Measurements from ENCODE around the gene PIGZ.

PIGZ gene

DNA sequence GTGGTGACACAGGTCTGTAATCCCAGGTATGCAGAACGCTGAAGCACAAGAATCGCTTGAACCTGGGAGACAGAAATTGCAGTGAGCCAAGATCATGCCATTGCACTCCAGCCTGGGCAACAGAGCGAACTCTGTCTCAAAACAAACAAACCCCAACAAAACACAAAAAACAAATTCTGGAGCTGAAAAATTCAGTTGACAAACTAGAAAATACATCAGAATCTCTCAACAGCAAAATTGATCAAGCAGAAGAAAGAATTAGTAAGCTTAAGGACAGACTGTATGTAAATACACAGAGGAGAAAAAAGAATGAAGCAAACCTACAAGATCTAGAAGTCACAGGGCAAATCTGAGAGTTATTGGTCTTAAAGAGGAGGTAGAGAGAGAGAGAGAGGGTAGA, 51.6 kb downstream of the PIGZ start:
- TF ChIP-seq, protein P1, sequence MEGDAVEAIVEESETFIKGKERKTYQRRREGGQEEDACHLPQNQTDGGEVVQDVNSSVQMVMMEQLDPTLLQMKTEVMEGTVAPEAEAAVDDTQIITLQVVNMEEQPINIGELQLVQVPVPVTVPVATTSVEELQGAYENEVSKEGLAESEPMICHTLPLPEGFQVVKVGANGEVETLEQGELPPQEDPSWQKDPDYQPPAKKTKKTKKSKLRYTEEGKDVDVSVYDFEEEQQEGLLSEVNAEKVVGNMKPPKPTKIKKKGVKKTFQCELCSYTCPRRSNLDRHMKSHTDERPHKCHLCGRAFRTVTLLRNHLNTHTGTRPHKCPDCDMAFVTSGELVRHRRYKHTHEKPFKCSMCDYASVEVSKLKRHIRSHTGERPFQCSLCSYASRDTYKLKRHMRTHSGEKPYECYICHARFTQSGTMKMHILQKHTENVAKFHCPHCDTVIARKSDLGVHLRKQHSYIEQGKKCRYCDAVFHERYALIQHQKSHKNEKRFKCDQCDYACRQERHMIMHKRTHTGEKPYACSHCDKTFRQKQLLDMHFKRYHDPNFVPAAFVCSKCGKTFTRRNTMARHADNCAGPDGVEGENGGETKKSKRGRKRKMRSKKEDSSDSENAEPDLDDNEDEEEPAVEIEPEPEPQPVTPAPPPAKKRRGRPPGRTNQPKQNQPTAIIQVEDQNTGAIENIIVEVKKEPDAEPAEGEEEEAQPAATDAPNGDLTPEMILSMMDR (IDR thresholded peaks at IDR 0.05; ENCODE audit: low read depth, low read length): no peak
- no peak for DNase-seq (ENCODE audit: low read depth in 2 of 2)
- no peak overlapping the region for H3K4me3 ChIP-seq (replicated peaks in 1 of 2; ENCODE audit: low read depth in 2 of 2, low read length in 2 of 2)

DNA sequence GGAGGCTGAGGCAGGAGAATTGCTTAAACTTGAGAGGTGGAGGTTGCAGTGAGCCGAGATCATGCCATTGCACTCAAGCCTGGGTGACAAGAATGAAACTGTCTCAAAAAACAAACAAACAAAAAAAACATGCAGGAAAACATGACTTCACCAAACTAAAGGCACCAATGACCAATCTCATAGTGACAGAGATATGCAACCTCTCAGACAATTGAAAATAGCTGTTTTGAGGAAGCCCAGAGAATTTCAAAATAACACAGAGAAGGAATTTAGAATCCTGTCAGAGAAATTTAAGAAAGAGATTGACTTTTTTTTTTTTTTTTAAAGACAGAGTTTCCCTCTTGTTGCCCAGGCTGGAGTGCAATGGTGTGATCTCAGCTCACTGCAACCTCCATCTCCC, 52.4 kb downstream of the PIGZ start:
- TF ChIP-seq, protein P1 (IDR thresholded peaks at IDR 0.05; ENCODE audit: low read depth, low read length): no peak
- DNase-seq (ENCODE audit: low read depth in 2 of 2): no peak
- H3K4me3 ChIP-seq (replicated peaks in 1 of 2; ENCODE audit: low read depth in 2 of 2, low read length in 2 of 2): no peak overlapping the region

DNA sequence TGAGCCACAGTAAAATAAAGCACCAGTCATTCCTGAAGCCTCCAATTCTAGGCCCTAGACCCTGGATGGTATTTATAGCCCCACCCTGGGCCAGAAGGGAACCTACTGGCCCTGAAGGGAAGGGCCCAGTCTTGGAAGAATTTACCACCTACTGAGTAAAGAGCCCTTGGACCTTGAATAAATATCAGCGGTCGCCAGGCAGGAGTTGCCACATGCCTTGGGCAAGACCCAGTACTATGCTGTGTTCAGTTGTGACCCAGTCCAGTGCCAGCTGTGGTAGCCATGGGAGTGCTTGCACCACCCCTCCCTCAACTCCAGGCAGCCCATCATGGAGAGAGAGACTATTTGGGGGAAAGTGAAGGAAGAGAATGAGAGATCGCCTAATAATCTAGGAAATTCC, 53.3 kb downstream of the PIGZ start:
- DNase-seq (ENCODE audit: low read depth in 2 of 2): no peak

DNA sequence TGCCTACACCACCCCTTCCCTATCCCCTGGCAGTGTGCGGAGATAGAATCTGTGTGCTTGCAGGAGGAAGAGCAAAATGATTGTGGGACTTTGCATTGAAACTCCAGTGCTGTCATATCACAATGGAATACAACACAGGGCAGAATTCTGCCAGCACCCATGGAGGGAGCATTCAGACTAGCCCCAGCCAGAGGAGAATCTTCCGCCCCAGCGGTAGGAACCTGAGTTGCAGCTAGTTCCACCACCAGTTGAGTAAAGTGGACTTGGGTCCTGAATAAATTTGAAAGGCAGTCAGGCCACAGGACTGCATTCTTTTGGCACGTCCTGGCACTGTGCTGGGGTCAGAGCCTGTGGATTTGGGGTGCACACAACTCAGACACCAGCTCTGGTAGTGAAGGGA, 53.8 kb downstream of the PIGZ start:
- no peak overlapping the region for H3K4me3 ChIP-seq (replicated peaks in 1 of 2; ENCODE audit: low read depth in 2 of 2, low read length in 2 of 2)
- DNase-seq (ENCODE audit: low read depth in 2 of 2): no peak
- TF ChIP-seq, protein P1 (IDR thresholded peaks at IDR 0.05; ENCODE audit: low read depth, low read length): no peak

More for the DNA sequence above, 53.3 kb downstream of the PIGZ start:
- H3K4me3 ChIP-seq (replicated peaks in 1 of 2; ENCODE audit: low read depth in 2 of 2, low read length in 2 of 2): no peak overlapping the region
- TF ChIP-seq, protein P1 (IDR thresholded peaks at IDR 0.05; ENCODE audit: low read depth, low read length): no peak

DNA sequence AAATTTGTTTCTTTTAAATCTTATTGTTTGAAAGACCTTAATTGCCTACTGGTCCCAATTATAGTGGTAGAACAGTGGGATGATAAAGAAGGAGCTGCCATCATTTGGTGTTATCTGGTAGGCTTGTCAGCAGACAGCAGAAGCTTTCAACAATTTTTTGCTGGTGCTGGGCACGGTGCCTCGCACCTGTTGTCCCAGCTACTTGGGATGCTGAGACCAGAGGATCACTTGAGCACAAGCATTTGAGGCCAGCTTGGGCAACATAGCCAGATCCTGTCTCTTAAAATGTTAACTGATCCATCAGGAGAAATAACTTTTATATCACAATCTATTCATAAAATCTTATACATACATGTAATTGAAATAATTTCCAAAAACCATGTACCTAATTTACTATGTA, 64.9 kb downstream of the PIGZ start:
- H3K4me3 ChIP-seq (replicated peaks in 1 of 2; ENCODE audit: low read depth in 2 of 2, low read length in 2 of 2): no peak overlapping the region
- DNase-seq (ENCODE audit: low read depth in 2 of 2): no peak
- TF ChIP-seq, protein P1 (IDR thresholded peaks at IDR 0.05; ENCODE audit: low read depth, low read length): no peak

DNA sequence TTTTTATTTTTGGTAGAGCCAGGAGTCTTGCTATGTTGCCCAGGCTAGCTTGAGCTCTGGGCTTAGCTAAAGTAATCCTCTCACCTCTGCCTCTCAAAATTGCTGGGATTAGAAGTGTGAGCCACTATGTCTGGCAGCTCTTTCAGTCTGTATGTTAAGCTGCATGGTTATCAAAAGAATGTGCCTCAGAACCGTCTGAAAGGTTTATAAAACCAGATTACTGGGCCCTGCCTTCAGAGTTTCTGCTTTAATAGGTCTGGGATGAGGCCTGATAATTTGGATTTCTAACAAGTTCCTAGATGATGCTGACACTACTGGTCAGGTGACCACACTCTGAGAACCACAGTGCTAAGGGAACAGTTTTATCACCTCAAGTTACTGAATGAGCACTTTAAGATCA, 66.3 kb downstream of the PIGZ start:
- TF ChIP-seq, protein P1 (IDR thresholded peaks at IDR 0.05; ENCODE audit: low read depth, low read length): no peak
- H3K4me3 ChIP-seq (replicated peaks in 1 of 2; ENCODE audit: low read depth in 2 of 2, low read length in 2 of 2): no peak overlapping the region
- DNase-seq (ENCODE audit: low read depth in 2 of 2): no peak

DNA sequence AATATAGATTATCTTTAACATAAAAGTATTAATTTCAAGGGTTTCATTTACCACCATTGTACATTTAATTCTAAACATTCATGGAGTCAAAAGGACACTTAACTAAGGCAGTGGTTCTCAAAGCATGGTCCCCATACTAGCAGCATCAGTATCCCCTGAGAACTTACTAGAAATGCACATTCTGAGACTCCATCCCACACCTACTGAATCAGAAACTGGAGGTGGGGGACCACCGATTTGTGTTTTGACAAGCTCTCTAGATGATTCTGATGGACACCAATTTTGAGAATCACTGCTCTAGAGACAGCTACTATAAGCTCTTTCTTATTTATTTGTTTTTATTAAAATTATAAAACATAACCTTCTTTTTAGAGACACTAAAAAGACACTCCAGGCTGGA, 66.9 kb downstream of the PIGZ start:
- H3K4me3 ChIP-seq (replicated peaks in 1 of 2; ENCODE audit: low read depth in 2 of 2, low read length in 2 of 2): no peak overlapping the region
- no peak for DNase-seq (ENCODE audit: low read depth in 2 of 2)
- TF ChIP-seq, protein P1 (IDR thresholded peaks at IDR 0.05; ENCODE audit: low read depth, low read length): no peak
